HepG2 (cell line): ENCODE measurements around the gene LITAFD. TPM values are rescaled to one million over a fixed set of nuclear protein-coding genes. Genes with fewer than 3 reads are reported as not detected.

Experiments used
- ARNTL ChIP-seq: sonication (generic); formaldehyde crosslinking; IDR thresholded peaks from 2 replicates; pipeline ENCODE4 v1.4.0; 2020; ENCODE audit warnings: mild to moderate bottlenecking, missing genetic modification reagents
- BRCA1 ChIP-seq: sonication (generic); formaldehyde crosslinking; IDR thresholded peaks from 2 replicates; pipeline ENCODE4 v1.4.0; 2020; ENCODE audit warnings: missing genetic modification reagents
- CCAR2 ChIP-seq: fragments of 200-400 bp; formaldehyde crosslinking; optimal IDR thresholded peaks from 2 replicates; pipeline ENCODE3; 2018; ENCODE audit warnings: low read depth, mild to moderate bottlenecking, low read length, moderate library complexity
- DNMT1 ChIP-seq: sonication (generic); formaldehyde crosslinking; IDR thresholded peaks from 2 replicates; pipeline ENCODE4 v1.5.1; 2020; ENCODE audit warnings: mild to moderate bottlenecking, missing genetic modification reagents
- KDM6A ChIP-seq: IDR thresholded peaks from 2 replicates; pipeline ENCODE4 v1.6.1; 2016; ENCODE audit warnings: low read depth
- NFE2L2 ChIP-seq: fragments of 150-350 bp; IDR thresholded peaks from 2 replicates; pipeline ENCODE4 v1.6.1; 2014; ENCODE audit warnings: low read length
- NONO ChIP-seq, 2 experiments: fragments of 450-650 bp in 1 of 2; sonication (generic) in 1 of 2; formaldehyde crosslinking in 1 of 2; IDR thresholded peaks in 1 of 2; conservative IDR thresholded peaks in 1 of 2; 2 replicates each; pipeline versions ENCODE4 v1.6.1 to v1.8.0; 2017 to 2022; ENCODE audit warnings: mild to moderate bottlenecking in 1 of 2, missing genetic modification reagents in 1 of 2, moderate library complexity in 1 of 2
- SALL1 ChIP-seq: sonication (generic); formaldehyde crosslinking; IDR thresholded peaks from 2 replicates; pipeline ENCODE4 v1.8.0; 2022; ENCODE audit warnings: mild to moderate bottlenecking, missing genetic modification reagents
- ZBTB7B ChIP-seq: sonication (generic); formaldehyde crosslinking; IDR thresholded peaks from 2 replicates; pipeline ENCODE4 v1.4.0; 2020; ENCODE audit warnings: missing genetic modification reagents
- ZFAT ChIP-seq: sonication (generic); formaldehyde crosslinking; conservative IDR thresholded peaks from 2 replicates; pipeline ENCODE4 v1.8.1; 2023; ENCODE audit warnings: missing genetic modification reagents, inconsistent platforms
- ZIK1 ChIP-seq: sonication (generic); formaldehyde crosslinking; IDR thresholded peaks from 2 replicates; pipeline ENCODE4 v1.5.0; 2020; ENCODE audit warnings: mild to moderate bottlenecking, low read depth, missing genetic modification reagents, borderline replicate concordance
- ZMYM2 ChIP-seq: sonication (generic); formaldehyde crosslinking; IDR thresholded peaks from 2 replicates; pipeline ENCODE4 v1.8.0; 2022; ENCODE audit warnings: mild to moderate bottlenecking, missing genetic modification reagents
- ZNF225 ChIP-seq: sonication (generic); formaldehyde crosslinking; IDR thresholded peaks from 2 replicates; pipeline ENCODE4 v1.4.0; 2020; ENCODE audit warnings: mild to moderate bottlenecking, missing genetic modification reagents
- ZNF326 ChIP-seq: sonication (generic); formaldehyde crosslinking; IDR thresholded peaks from 2 replicates; pipeline ENCODE4 v1.4.0; 2020; ENCODE audit warnings: missing genetic modification reagents, borderline replicate concordance
- ZNF615 ChIP-seq: sonication (generic); formaldehyde crosslinking; IDR thresholded peaks from 2 replicates; pipeline ENCODE4 v1.5.0; 2020; ENCODE audit warnings: mild to moderate bottlenecking, missing genetic modification reagents, borderline replicate concordance
- ZNF777 ChIP-seq: sonication (generic); formaldehyde crosslinking; IDR thresholded peaks from 2 replicates; pipeline ENCODE4 v1.4.0; 2020; ENCODE audit warnings: missing genetic modification reagents
- polyA plus RNA-seq, 8 experiments: library from polyadenylated mRNA; depleted of rRNA in 3 of 8; stranded (reverse) in 7 of 8; unstranded in 1 of 8; fragments of >200 nt; fragmentation: Illumina TruSeq in 4 of 8; extraction: Trizol in 4 of 8; gene quantifications; 2 replicates each; pipeline versions ENCODE4 v1.2.1 to v1.2.3, GENCODE V29; 2011 to 2016; ENCODE audit warnings: low read depth in 4 of 8, missing spikeins in 1 of 8, mixed read lengths in 1 of 8; ENCODE audit not compliant: insufficient read depth in 1 of 8
- total RNA-seq, 5 experiments: library from RNA; depleted of rRNA; stranded (reverse); fragments of >200 nt; fragmentation: Illumina TruSeq; extraction: Trizol; gene quantifications; 2 replicates each; pipeline ENCODE4 v1.2.3, GENCODE V29; 2016; ENCODE audit warnings: low read depth in 1 of 5
- TF ChIP-seq, protein P1 (sequence below), 2 experiments: fragments of 450-650 bp in 1 of 2; sonication (generic) in 1 of 2; formaldehyde crosslinking; IDR thresholded peaks; 2 replicates each; pipeline versions ENCODE4 v1.5.0 to v1.8.0; 2020 to 2022; ENCODE audit warnings: mild to moderate bottlenecking in 1 of 2, missing genetic modification reagents in 1 of 2
- TF ChIP-seq, protein P2 (sequence below): sonication (generic); formaldehyde crosslinking; IDR thresholded peaks from 2 replicates; pipeline ENCODE4 v1.8.0; 2022; ENCODE audit warnings: missing genetic modification reagents, low read depth, mild to moderate bottlenecking, borderline replicate concordance
- TF ChIP-seq, protein P3 (sequence below): sonication (generic); formaldehyde crosslinking; IDR thresholded peaks from 2 replicates; pipeline ENCODE4 v1.9.0; 2021; ENCODE audit warnings: missing genetic modification reagents, borderline replicate concordance
- TF ChIP-seq, protein P4 (sequence below): sonication (generic); formaldehyde crosslinking; IDR thresholded peaks from 2 replicates; pipeline ENCODE4 v1.5.1; 2020; ENCODE audit warnings: missing genetic modification reagents, mild to moderate bottlenecking, borderline replicate concordance

The LITAFD gene
- total and polyA plus RNA-seq, 2 of the 13 experiments (the other 11 are each of a cell fraction or from before 2014, with no cell fraction given), result not detected

DNA sequence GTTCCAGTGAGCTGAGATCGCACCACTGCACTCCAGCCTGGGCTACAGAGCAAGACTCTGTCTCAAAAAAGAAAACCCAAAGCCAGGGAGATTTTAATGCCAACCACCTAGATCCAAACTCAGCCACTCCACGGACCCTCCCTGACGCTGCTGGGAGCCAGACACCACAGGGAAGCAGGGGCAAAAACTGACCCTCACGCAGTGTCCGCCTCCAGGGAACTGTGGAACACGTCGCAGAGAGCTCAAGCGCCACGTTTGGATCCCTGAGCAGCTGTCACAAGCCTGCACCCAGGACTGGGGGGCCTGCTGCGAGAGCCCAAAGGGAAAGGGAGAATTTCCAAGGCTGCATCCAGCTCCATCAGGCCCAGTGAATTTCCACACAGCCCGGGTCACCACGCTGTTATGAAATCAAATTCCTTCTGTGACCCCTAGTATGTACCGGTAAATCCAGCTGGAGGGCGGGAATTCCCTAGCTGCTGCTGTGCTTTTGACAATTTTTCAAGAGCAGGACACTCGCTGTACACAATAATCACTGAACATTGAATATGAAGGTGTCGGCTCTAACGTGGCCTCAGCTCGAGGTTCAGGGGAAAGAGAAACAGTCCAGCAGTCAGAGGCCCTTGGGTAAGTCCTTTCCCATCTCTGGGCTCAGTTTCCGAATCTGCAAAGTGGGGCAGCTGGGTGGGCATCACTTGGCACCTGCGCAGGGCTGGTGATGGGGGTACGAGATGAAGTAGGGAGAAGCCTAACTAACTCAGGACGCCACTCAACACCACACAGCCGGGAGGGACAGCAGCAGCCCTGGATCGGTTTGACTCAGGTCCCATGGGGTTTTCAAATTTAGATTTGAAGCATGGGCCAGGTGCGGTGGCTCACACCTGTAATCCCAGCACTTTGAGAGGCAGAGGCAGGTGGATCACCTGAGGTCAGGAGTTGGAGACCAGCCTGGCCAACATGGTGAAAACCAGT, 22.0 kb upstream of the LITAFD start (continued):
- TF ChIP-seq, protein P1, sequence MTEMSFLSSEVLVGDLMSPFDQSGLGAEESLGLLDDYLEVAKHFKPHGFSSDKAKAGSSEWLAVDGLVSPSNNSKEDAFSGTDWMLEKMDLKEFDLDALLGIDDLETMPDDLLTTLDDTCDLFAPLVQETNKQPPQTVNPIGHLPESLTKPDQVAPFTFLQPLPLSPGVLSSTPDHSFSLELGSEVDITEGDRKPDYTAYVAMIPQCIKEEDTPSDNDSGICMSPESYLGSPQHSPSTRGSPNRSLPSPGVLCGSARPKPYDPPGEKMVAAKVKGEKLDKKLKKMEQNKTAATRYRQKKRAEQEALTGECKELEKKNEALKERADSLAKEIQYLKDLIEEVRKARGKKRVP (CRISPR knock-in tag; IDR thresholded peaks at IDR 0.05), result peak in 1 of 2 experiments; percentile 75; a peak in 2 of 4 replicates
- TF ChIP-seq ZBTB7B (CRISPR knock-in tag), result peak; percentile 92
- TF ChIP-seq ZMYM2 (CRISPR knock-in tag), result no peak
- peak; percentile 31; the same call in 1 of the 2 replicates for TF ChIP-seq BRCA1 (CRISPR knock-in tag)
- peak; percentile 50 for TF ChIP-seq ZNF225 (CRISPR knock-in tag)
- no peak for TF ChIP-seq CCAR2
- no peak for TF ChIP-seq DNMT1 (CRISPR knock-in tag)
- 0 out of 2 replicates have a peak, but pooled peaks have one; percentile 79 for TF ChIP-seq ZIK1 (CRISPR knock-in tag)
- TF ChIP-seq, protein P2, sequence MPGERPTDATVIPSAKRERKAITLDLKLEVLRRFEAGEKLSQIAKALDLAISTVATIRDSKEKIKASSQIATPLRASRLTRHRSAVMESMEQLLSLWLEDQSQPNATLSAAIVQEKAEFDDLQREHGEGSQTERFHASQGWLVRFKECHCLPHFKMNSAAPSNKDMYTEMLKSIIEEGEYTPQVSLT (CRISPR knock-in tag), result no peak
- no peak for TF ChIP-seq ZFAT
- TF ChIP-seq ZNF777 (CRISPR knock-in tag), result no peak
- TF ChIP-seq NFE2L2, result no peak
- peak; percentile 57; the same call in 1 of the 2 replicates for TF ChIP-seq KDM6A (CRISPR knock-in tag)
- peak; percentile 24; the same call in 1 of the 2 replicates for TF ChIP-seq ZNF615 (CRISPR knock-in tag)
- peak; percentile 96 for TF ChIP-seq SALL1
- TF ChIP-seq ARNTL (CRISPR knock-in tag), result no peak; the same call in 1 of the 2 replicates
- peak; percentile 44; the same call in 1 of the 2 replicates for TF ChIP-seq ZNF326
- TF ChIP-seq NONO (IDR thresholded peaks at IDR 0.05), result no peak
- peak; percentile 79 for TF ChIP-seq NONO (CRISPR knock-in tag; conservative IDR thresholded peaks at IDR 0.05)
- TF ChIP-seq, protein P3, sequence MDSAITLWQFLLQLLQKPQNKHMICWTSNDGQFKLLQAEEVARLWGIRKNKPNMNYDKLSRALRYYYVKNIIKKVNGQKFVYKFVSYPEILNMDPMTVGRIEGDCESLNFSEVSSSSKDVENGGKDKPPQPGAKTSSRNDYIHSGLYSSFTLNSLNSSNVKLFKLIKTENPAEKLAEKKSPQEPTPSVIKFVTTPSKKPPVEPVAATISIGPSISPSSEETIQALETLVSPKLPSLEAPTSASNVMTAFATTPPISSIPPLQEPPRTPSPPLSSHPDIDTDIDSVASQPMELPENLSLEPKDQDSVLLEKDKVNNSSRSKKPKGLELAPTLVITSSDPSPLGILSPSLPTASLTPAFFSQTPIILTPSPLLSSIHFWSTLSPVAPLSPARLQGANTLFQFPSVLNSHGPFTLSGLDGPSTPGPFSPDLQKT (CRISPR knock-in tag), result no peak
- TF ChIP-seq, protein P4, sequence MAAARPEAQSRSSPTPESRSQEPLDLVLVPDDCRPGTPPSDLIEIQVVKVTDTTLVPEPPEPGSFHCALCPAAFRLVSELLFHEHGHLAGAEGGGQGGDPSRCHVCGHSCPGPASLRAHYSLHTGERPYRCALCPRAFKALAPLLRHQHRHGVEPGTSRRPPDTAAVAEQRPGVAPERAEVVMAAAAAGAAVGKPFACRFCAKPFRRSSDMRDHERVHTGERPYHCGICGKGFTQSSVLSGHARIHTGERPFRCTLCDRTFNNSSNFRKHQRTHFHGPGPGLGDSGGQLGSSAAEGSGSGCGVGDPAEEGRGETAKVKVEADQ (CRISPR knock-in tag), result peak; percentile 75; the same call in 1 of the 2 replicates
